Endothelial cell of umbilical vein (primary cell): Measurements from ENCODE around the gene ABLIM1. TPM values are rescaled to one million over a fixed set of nuclear protein-coding genes. Genes with fewer than 3 reads are reported as not detected.

Source experiments
- BruUV-seq: library from RNA; stranded (reverse); fragments of 400-500 nt; replicated peaks from 2 replicates; lab custom pipeline; 2021; lab: Mats Ljungman, UMichigan
- CTCF ChIA-PET: fragments of 300-600, 350-600 bp; sonication (Branson Sonifier 250); formaldehyde crosslinking; loops from one replicate; lab custom pipeline; 2021; ENCODE audit warnings: antibody characterized with exemption, inconsistent platforms; lab: Charles Lee
- POLR2A ChIA-PET: fragments of 300-600, 350-600 bp; sonication (Branson Sonifier 250); formaldehyde crosslinking; loops from one replicate; lab custom pipeline; 2021; ENCODE audit warnings: antibody characterized with exemption, inconsistent platforms; lab: Charles Lee
- DNase-seq: peaks from one replicate; pipeline ENCODE4 v3.0.0-alpha.2; 2011; ENCODE audit warnings: low read depth, low spot score
- FAIRE-seq: peaks from 2 replicates; lab custom pipeline; 2011; peaks lifted over from hg19 to GRCh38; lab: Jason Lieb, UNC
- H2AFZ ChIP-seq: 2 replicates; pipeline ENCODE4 v1.6.0; 2012; ENCODE audit warnings: low read depth, low read length, control low read depth, inconsistent platforms
- H3K27ac ChIP-seq: 2 replicates; pipeline ENCODE4 v1.5.1; 2011; ENCODE audit warnings: low read depth, mild to moderate bottlenecking, control low read depth, low read length, moderate library complexity; ENCODE audit not compliant: insufficient read depth
- H3K27me3 ChIP-seq, 2 experiments: 2 replicates each; pipeline versions ENCODE4 v1.6.0 to v1.6.1; 2011; ENCODE audit warnings: low read length in 2 of 2, mixed read lengths in 1 of 2; ENCODE audit not compliant: control insufficient read depth in 2 of 2, insufficient read depth in 2 of 2
- H3K36me3 ChIP-seq, 2 experiments: 2 replicates in 1 of 2; 3 replicates in 1 of 2; pipeline ENCODE4 v1.5.1; 2011; ENCODE audit warnings: low read length in 2 of 2, mild to moderate bottlenecking in 1 of 2, moderate library complexity in 1 of 2; ENCODE audit not compliant: control insufficient read depth in 2 of 2, insufficient read depth in 2 of 2; ENCODE audit errors: extremely low read depth in 1 of 2
- H3K4me1 ChIP-seq: 3 replicates; pipeline ENCODE4 v1.5.1; 2011; ENCODE audit warnings: mild to moderate bottlenecking, low read length; ENCODE audit not compliant: control insufficient read depth, insufficient read depth; ENCODE audit errors: extremely low read depth
- H3K4me2 ChIP-seq: 2 replicates; pipeline ENCODE4 v1.6.1; 2011; ENCODE audit warnings: low read length, control low read depth, mixed read lengths; ENCODE audit not compliant: insufficient read depth
- H3K4me3 ChIP-seq, 3 experiments: fragments of 200-600 bp in 1 of 3; sonication (generic), shearing (Covaris generic) in 1 of 3; replicated peaks in 1 of 3; 2 replicates each; pipeline ENCODE4 v1.5.1; 2011 to 2016; ENCODE audit warnings: control low read depth in 3 of 3, low read length in 3 of 3, mild to moderate bottlenecking in 2 of 3, inconsistent platforms in 1 of 3, low read depth in 1 of 3, moderate library complexity in 1 of 3; ENCODE audit not compliant: insufficient read depth in 1 of 3
- H3K79me2 ChIP-seq: 2 replicates; pipeline ENCODE4 v1.6.0; 2012; ENCODE audit warnings: low read length, inconsistent platforms; ENCODE audit not compliant: control insufficient read depth, insufficient read depth
- H3K9ac ChIP-seq: replicated peaks from 2 replicates; pipeline ENCODE3; 2011; ENCODE audit warnings: low read length, control low read depth; ENCODE audit not compliant: insufficient read depth; ENCODE audit errors: extremely low read depth
- H3K9me1 ChIP-seq: replicated peaks from 3 replicates; pipeline ENCODE4 v1.6.0; 2011; ENCODE audit warnings: mild to moderate bottlenecking, low read length; ENCODE audit not compliant: control insufficient read depth, insufficient read depth; ENCODE audit errors: extremely low read depth
- H3K9me3 ChIP-seq: replicated peaks from 2 replicates; pipeline ENCODE4 v1.5.1; 2012; ENCODE audit warnings: low read length, inconsistent platforms; ENCODE audit not compliant: control insufficient read depth, insufficient read depth
- H4K20me1 ChIP-seq: replicated peaks from 2 replicates; pipeline ENCODE3; 2011; ENCODE audit warnings: mild to moderate bottlenecking, low read length; ENCODE audit not compliant: control insufficient read depth, insufficient read depth; ENCODE audit errors: extremely low read depth
- EZH2 ChIP-seq: IDR thresholded peaks from 2 replicates; pipeline ENCODE4 v1.6.1; 2012; ENCODE audit warnings: borderline replicate concordance, low read depth, mild to moderate bottlenecking, moderate library complexity, low read length, inconsistent platforms; ENCODE audit not compliant: severe bottlenecking
- FOS ChIP-seq: IDR thresholded peaks from 2 replicates; pipeline ENCODE4 v1.6.1; 2011; ENCODE audit warnings: mild to moderate bottlenecking, low read length, moderate library complexity, borderline replicate concordance; ENCODE audit not compliant: insufficient read depth
- GATA2 ChIP-seq: IDR thresholded peaks from 2 replicates; pipeline ENCODE4 v1.7.0; 2011; ENCODE audit warnings: low read depth, mild to moderate bottlenecking, moderate library complexity, mixed read lengths, low read length; ENCODE audit not compliant: insufficient read length, insufficient read depth
- JUN ChIP-seq: IDR thresholded peaks from 2 replicates; pipeline ENCODE4 v1.6.1; 2011; ENCODE audit warnings: borderline replicate concordance, low read depth; ENCODE audit not compliant: insufficient read length, insufficient read depth
- MYC ChIP-seq: IDR thresholded peaks from one replicate; pipeline ENCODE4 v1.6.1; 2011; ENCODE audit warnings: mild to moderate bottlenecking, low read depth, low read length
- POLR2A ChIP-seq: IDR thresholded peaks from 2 replicates; pipeline ENCODE4 v1.6.1; 2012; ENCODE audit warnings: low read depth, mild to moderate bottlenecking, control low read depth, low read length
- POLR2AphosphoS5 ChIP-seq: IDR thresholded peaks from 2 replicates; pipeline ENCODE4 v1.6.1; 2012; ENCODE audit warnings: low read depth, mild to moderate bottlenecking, control low read depth, low read length, moderate library complexity; ENCODE audit not compliant: insufficient read depth
- dilution Hi-C: fragments of 300-500 bp; cut with MboI; formaldehyde crosslinking; loops from one replicate; pipeline ENCODE4 v1.15.0; 2019; ENCODE audit warnings: low sequenced_read_pairs; ENCODE audit not compliant: extremely low pct_ligation_motif_present
- intact Hi-C: fragments of 100-400 bp; cut with micrococcal nuclease; formaldehyde crosslinking; loops from one replicate; pipeline ENCODE4 v1.10.0; 2022
- polyA plus RNA-seq, 4 experiments: library from polyadenylated mRNA; depleted of rRNA in 3 of 4; stranded (reverse) in 3 of 4; unstranded in 1 of 4; fragments of >200 nt; gene quantifications; 2 replicates each; pipeline versions ENCODE4 v1.2.1 to v1.2.3, GENCODE V29; 2011 to 2012; ENCODE audit warnings: missing spikeins in 1 of 4
- total RNA-seq: library from RNA; stranded (reverse); gene quantifications from 2 replicates; pipeline ENCODE4 v1.2.3, GENCODE V29; 2021
- TF ChIP-seq, protein P1 (sequence below), 2 donors: IDR thresholded peaks; 1 replicate in 1 of 2; 2 replicates in 1 of 2; pipeline ENCODE4 v1.5.1; 2011; ENCODE audit warnings: low read length in 2 of 2, mild to moderate bottlenecking in 2 of 2, moderate library complexity in 2 of 2, control low read depth in 1 of 2, inconsistent platforms in 1 of 2, low read depth in 1 of 2; ENCODE audit not compliant: insufficient read depth in 1 of 2; ENCODE audit errors: extremely low read depth in 1 of 2
- TF ChIP-seq, protein P2 (sequence below): IDR thresholded peaks from 2 replicates; pipeline ENCODE4 v1.6.1; 2011; ENCODE audit not compliant: insufficient read depth, insufficient read length

The ABLIM1 gene
- total and polyA plus RNA-seq, 2 donors (not counting 3 experiments of a cell fraction or from before 2014, with no cell fraction given) = 128 to 235 TPM

DNA sequence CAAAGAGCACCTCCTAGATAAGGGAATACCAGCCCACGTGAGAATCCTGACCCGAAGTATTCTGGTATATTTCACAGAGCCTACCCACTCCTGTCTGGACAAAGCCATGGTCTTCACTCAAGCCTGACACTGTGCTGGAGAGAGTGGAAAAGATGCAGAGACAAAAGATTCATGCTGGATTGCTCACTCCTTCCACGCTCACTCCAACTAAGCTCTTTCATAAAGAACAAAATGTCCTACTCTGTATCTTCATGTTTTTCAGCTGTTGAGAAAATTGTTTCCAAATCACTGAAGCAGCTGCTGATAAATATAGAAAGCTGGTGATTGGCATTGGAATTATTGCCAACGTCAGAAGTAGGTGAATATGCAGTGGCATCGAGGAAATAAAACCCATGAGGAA lies 106.0 kb downstream of the ABLIM1 start:
- Histone ChIP-seq H4K20me1 (no peaks in the 10 kb centered on the region), H3K79me2 (no peaks in the 10 kb centered on the region), H3K9me1 (no peaks in the 10 kb centered on the region), H3K27ac (no peak overlapping the region), H3K9me3 (no peaks in the 10 kb centered on the region), H3K4me1 (peaks cover 11% of the 10 kb centered on the region), H2AFZ (no peak overlapping the region), H3K4me3 (no peak overlapping the region), H3K4me2 (no peak overlapping the region), H3K36me3 (no peaks in the 10 kb centered on the region), H3K27me3 (no peaks in the 10 kb centered on the region), H3K9ac (no peak overlapping the region)
- ChIA-PET CTCF (interaction anchor here (0.9 to 8.8 kb wide), 16 partner anchors 10 to 578 kb away, joined by 3 to 208 read pairs (median 8); partner anchors contain the start of gene FHIP2A), POLR2A (interaction anchor here (0.8 kb wide), 1 partner anchor 53 kb away, joined by 4 read pairs; no protein-coding TSS in a partner anchor)
- dilution Hi-C loops = loop anchor here (25.0 kb wide), 2 partner anchors 135 to 235 kb away; no protein-coding TSS in a partner anchor
- BruUV-seq = no TSS peak
- DNase-seq = no peak
- intact Hi-C loops = no loop called here
- TF ChIP-seq EZH2 (no peak), MYC (no peak), POLR2A (no peak), FOS (no peak), POLR2AphosphoS5 (no peak), JUN (no peak), GATA2 (no peak)
- TF ChIP-seq, protein P1, sequence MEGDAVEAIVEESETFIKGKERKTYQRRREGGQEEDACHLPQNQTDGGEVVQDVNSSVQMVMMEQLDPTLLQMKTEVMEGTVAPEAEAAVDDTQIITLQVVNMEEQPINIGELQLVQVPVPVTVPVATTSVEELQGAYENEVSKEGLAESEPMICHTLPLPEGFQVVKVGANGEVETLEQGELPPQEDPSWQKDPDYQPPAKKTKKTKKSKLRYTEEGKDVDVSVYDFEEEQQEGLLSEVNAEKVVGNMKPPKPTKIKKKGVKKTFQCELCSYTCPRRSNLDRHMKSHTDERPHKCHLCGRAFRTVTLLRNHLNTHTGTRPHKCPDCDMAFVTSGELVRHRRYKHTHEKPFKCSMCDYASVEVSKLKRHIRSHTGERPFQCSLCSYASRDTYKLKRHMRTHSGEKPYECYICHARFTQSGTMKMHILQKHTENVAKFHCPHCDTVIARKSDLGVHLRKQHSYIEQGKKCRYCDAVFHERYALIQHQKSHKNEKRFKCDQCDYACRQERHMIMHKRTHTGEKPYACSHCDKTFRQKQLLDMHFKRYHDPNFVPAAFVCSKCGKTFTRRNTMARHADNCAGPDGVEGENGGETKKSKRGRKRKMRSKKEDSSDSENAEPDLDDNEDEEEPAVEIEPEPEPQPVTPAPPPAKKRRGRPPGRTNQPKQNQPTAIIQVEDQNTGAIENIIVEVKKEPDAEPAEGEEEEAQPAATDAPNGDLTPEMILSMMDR (IDR thresholded peaks at IDR 0.05; ENCODE audit: extremely low read depth in 1 of 2, insufficient read depth in 1 of 2, low read depth in 1 of 2, low read length in 2 of 2) = no peak
- TF ChIP-seq, protein P2, sequence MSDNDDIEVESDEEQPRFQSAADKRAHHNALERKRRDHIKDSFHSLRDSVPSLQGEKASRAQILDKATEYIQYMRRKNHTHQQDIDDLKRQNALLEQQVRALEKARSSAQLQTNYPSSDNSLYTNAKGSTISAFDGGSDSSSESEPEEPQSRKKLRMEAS = no peak
- FAIRE-seq = no peak
